SK-MEL-5 (cell line): ENCODE results near the gene HYAL3. TPM values are rescaled to one million over a fixed set of nuclear protein-coding genes. Genes with fewer than 3 reads are reported as not detected.
A peak's percentile ranks its signal among the peaks of the same experiment; 100 is the strongest.

Experiments
- DNase-seq: peaks from one replicate; pipeline ENCODE4 v3.0.0-alpha.2; 2016; ENCODE audit warnings: low read depth, low spot score
- in situ Hi-C: cut with HindIII; loops from 2 replicates; pipeline ENCODE4 v1.10.0; 2016; ENCODE audit warnings: low sequenced_read_pairs, high pct_unique_total_duplicates, low pct_unique_long_range_greater_than_20kb
- total RNA-seq: library from RNA; depleted of rRNA; stranded (reverse); fragments of >200 nt; shearing (Covaris generic); gene quantifications from 2 replicates; pipeline ENCODE4 v1.2.3, GENCODE V29; 2014

Gene HYAL3
- total RNA-seq, 1 experiment from 2014 or later: 4.1 TPM

DNA sequence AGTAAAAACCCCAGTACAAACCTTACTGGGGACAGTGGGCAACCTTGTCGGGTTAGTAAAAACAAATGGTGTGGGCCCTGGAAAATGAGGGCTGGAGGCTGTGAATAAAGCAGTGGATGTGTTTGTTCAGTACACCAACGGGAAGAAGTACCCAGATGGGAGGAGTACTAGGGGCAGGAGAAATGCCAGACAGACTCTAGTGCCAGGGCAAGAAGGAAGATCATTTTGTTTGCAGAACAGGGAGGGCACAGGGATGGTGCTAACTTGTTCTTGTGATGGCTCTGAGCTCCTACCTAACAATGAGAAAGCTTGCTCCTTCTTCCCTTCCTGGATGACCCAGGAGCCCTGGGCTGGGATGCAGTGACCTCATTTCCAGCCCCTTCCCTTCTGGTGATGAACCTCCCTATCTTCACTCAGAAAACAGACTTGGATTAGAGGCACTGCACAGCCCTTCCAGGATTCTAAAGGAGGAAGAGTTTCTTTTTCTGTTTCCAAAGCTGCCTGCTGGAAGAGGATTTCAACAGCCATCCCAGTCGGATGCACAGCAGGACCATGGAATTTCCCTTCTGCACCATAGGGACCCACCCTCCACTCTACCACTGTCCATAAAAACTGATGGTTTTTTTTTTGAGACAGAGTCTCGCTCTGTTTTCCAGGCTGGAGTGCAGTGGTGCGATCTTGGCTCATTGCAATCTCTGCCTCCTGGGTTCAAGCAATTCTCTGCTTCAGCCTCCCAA is 35.3 kb upstream of the HYAL3 start:
- DNase-seq: no peak
- in situ Hi-C loops: no loop called here

DNA sequence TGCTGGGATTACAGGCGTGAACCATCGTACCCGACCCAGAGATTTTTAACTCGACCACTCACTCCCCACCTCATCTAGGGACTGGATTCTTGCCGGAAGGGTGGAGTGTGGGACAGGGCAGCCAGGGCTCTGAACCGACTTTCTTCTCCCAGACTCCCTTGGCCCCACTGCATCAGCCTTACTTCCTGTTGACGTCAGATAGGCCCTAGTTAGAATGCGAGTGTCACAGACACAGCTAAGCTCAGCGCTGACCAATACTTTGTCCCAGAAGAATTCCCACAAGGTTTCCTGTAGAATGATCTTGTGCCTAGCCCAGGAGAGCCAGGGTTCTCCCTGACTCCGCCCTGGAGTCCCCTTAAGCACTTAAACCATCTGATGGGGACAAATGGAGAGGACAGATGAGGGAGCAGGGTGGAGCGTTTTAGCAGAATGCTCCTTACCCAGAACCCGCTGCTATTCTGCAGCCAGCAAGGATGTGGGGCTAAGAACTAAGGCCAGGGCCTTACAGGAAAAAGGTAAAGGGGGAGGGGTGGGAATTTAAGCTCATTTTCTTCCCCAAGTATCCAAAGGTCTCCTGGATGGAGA is 34.6 kb upstream of the HYAL3 start:
- DNase-seq: peak; percentile 58
- in situ Hi-C loops: no loop called here

DNA sequence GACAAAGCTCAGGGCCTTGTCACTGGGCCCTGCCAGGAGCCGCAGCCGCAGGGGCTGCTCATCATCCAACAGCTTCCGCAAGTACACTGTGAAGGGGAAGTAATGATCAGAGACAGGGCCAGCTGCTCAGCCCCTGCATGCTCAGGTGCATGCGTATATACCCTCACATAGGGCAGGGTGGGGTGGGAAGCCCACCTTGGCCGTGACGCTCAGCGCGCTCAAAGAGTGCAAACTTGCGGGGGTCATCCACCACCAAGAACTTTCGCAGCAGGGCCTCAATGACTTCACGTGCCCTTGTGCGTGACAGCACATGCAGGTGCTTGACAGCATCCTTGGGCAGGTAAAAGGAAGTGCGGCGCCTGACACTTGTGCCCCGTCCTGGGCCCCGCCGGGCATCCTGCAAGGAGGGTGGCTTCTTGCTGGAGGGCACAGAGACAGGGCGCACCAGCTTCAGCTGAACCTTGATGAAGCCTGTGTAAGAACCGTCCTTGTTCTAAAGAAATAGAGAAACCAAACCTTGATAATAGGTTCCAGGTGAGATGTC is 32.2 kb upstream of the HYAL3 start:
- in situ Hi-C loops: no loop called here
- DNase-seq: no peak

DNA sequence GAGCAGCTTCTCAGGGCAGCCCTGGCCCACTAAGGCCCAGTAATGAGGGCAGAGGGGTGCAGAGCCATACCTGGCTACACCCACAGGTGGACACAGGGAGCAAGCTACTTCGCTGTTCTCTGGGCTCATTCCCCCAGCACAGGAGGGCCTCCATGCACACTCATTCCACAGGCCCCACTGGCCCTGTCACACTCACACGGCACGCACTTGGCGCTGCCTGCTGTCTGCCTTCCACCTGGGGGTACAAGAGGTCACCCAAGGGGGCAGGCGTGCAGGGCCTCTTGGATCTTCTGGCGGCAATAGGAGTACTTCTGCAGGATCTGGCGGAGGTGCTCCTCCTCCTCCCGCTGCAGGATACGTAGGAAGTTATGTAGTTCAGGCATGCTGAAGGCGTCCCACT is 31.1 kb upstream of the HYAL3 start:
- in situ Hi-C loops: no loop called here
- no peak for DNase-seq

DNA sequence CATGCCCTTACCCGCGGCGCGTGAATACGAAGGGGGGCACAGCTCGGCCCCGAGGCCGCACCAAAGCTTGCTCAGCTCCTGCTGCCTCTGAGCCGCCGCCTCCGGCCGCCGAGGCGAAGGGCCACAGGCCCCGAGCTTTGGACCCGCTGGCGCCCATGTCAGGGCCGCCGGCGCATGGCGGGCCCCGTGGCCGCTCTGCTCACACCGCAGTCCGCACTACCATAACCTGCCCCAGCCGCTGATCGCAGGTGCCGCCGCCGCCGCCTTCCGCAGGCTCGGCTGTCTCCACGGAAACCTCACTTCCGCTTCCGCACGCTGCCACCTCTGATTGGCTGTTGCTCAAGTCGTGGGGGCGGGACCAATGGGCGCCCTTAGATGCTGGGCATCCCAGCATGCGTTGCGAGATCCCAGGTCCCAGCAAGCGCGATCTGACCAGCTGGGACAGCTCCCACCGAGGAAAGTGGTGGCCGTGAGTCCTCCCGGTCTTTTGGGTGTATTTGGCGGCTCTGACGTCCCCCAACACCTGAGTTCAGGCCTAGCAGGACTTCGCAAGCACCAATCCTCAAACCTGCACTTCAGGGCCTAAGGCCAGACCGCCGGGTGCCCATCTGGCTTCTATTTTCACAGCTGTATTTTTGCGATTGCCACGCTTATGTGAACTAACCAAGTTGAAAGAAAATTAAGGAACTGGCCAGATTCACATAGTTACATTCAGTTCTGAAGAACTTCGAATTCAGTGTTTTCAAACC is 28.9 kb upstream of the HYAL3 start, which contains the start of gene TUSC2:
Gene TUSC2, minus strand, starts transcription at position 281 of the 749 bp plus-strand sequence. Its CDS starts 124 bp downstream, at position 157.
- in situ Hi-C loops: no loop called here

DNA sequence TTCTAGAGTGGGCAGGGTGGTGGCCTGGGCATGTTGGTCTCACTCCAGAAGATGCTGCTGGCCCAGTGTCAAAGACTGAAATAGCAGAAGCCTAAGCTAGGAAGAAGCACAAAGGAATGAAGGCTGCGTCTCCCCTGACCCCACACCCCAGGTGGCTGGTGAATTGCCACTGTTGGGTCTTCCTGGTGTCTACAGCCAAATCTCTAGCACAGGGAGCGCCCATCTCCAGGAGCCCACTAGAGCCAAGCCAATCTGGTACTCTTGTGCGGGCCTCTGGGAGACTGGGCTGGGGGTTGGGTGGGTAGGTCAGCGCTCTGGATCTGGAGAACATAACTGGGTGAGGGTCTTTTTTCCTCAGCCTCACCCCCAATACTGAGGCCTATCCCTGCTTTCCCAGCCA is 27.9 kb upstream of the HYAL3 start:
- in situ Hi-C loops: no loop called here
- DNase-seq: no peak

More for the DNA sequence above, 28.9 kb upstream of the HYAL3 start, which contains the start of gene TUSC2:
- peak; percentile 97 for DNase-seq

DNA sequence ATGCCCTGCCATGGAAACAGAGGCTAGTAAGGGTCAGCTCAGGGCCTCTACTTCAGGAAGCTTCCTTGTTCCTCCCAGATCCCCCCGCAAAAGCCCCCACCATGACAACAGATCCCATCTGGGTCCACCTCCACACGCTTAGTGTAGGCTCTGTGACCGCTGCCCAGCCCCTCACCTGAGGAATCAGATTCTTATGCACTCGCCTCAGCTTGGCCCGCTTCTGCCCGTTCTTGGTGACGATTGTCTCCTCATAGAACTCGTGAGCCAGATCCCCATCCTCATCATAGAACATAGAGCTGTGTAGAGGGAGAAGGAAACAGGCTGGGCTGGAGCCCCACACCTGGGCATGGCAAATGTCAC is 27.0 kb upstream of the HYAL3 start:
- in situ Hi-C loops: no loop called here
- DNase-seq: no peak

DNA sequence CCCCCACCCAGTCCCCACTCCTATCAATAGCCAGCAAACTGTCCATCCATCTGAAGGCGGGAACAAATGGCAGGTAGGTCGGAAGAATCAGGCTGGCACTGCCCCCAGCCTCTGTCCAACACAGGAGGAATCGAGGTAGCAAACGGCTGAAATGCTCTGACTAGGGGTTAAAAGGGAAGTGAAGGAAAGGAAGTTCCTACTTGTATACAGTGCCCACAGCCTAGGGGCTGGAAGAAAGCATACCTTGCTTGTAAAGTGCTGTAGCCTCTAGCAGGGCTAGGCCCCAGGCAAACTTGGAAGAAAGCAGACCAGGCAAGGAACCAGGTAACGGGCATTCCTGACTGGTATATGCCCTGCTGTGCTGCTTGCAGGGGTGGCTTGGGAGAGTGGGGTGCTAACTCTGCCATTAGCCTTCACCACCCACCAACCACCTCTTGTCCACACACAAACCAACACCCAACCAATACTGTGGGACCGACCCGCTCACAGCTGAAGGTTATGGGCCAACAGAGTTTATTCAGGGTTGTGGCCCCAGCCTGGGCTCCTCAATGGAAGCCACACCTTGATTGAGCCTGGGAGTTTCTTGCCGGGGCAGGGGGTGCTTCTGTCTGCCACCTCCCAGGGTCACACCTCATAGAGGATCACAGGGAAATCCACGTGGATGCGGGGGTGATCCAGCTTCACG is 26.4 kb upstream of the HYAL3 start:
- in situ Hi-C loops: no loop called here
- no peak for DNase-seq

DNA sequence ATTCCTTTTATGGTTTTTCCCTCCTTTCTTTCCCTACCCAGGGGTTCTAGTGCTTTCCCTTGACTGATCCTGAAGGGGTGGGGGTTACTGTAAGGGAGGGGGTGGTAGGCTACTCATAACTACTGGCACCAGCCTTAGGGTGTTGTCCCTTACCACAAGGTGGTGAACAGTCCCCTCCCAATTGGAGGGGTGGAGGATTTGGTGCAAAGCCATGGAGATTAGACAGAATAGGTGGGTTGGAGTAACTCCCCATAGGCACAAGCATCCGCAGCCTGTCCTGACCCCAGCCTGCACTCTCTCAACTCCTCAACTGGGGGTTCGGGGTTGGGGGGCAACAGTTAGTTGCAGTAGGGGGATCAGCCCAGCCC is 25.9 kb upstream of the HYAL3 start:
- in situ Hi-C loops: no loop called here
- DNase-seq: no peak

DNA sequence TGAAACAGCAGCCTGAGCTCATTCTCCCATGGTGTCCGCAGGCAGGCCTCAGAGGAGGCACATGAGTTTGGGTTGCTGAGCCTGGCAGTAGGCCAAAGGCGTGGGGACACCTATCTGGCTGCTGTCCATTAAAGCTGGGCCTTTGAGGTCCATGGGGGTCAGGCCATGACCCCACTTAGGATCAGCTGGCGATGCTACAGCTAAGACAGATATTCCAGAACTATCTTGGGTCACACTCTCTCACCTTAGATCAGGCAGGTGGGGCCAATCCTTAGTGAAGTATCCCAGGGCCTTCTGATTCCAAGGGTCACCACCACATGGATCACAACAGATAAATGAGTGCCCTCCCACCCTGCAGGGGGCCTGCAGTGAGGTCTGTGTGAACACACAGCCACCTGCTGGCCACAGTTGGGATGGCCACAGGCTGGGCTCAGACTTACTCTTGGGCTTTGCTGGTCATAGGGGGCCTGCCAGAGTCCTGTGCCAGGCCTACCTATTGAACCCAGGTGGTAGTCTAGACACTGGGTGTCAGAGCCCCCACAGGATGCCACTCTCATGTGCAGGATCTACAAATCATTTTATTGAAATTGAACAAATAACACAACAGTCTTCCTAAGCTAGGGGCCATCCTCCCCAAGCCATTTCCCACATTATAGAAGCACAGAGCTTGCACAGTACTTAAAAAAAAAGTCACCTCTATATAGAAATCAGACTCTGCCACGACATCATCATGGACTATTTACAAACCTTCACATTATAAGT is 25.3 kb upstream of the HYAL3 start:
- DNase-seq: peak; percentile 82

DNA sequence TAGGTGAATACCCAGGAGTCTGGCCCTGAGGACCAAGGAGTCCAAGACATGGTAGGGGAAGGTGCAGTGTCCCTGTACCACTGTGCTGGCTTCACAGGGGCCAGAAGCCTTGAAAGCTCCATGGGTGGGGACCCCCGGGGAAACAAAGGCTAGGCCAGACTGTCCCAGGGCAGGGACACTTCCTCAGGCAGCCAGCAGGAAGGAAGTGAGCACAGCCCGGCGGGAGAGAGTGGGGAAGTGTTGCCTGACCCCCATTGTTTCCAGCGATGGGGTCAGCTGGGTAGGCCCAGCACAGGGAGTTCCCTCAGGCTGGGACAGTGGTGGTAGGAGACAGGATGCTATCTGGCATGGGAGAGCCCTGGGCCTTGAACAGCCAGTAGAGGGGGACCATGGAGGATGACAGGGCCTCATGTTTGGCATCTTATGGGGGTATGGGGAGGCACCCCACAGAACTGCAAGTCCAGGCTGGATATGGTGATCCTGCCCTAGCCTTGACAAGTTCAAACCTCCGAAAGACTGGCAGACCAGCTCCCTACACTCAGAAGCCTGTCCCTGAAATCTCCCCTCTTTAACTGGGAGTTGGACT is 24.5 kb upstream of the HYAL3 start:
- no peak for DNase-seq
- in situ Hi-C loops: no loop called here

More for the DNA sequence above, 25.3 kb upstream of the HYAL3 start:
- in situ Hi-C loops: no loop called here

DNA sequence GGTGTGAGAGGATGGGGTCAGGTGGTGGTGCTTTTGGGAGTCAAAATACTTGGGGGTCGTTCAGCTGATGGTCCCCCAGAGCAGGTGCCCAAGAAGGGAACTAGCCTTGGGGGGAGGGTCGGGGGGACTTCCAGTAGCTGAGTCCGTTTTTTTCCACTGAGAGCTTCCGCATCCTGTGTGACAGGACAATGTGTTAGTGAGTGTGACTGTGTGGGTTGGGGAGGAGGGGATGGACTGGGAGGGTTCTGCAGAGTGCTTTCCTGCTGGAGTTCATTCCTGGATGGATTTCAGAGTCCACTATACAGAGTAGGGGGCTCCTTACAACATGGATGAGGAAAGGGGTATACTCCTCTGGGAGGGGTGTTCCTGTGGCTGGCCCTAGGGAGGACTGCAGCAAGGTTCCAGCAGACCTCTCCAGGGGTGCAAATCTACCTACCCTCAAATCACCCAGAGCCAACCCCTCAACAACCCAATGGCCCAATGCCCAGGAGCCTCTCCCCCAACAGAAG is 23.9 kb upstream of the HYAL3 start:
- in situ Hi-C loops: no loop called here

DNA sequence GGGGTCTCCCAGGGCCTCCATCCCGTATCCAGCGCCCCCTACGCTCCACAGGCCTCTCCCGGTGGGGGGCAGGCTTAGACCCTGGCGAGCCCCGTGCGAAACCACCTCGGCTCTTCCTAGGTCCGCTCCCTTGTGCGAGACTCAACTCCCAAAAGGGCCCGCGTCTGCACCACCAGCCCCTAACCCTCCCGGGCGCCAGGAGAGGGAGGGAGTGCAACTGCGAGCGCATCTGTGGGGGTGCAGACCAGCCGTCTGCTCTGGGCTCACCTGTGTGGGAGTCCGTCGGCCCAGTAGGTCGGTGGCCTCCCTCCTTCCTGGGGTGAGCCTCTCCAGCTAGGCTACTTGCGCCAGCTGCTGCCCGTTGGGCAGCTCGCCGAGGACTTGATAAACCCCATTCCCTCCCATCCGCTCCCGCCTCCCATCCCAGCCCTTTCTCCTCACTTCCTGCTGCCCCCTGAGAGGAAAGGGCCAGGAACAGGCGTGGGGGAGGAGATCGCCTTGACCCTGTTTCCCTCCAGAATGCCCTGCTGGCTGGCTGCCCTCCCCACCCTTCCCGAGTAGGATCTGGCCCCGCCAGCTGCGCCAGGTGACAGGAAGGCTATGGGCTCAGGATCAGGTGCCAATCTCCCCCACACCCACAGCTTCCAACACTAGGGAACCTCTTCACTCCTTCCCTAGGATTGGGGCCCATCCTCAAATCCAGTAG is 23.3 kb upstream of the HYAL3 start, which contains the start of gene HYAL2:
Gene HYAL2, minus strand, starts transcription at position 360 of the 706 bp plus-strand sequence. CDS start 2,256 bp downstream, outside the sequence.
- in situ Hi-C loops: no loop called here
- DNase-seq: no peak

More for the DNA sequence above, 23.9 kb upstream of the HYAL3 start:
- DNase-seq: no peak

DNA sequence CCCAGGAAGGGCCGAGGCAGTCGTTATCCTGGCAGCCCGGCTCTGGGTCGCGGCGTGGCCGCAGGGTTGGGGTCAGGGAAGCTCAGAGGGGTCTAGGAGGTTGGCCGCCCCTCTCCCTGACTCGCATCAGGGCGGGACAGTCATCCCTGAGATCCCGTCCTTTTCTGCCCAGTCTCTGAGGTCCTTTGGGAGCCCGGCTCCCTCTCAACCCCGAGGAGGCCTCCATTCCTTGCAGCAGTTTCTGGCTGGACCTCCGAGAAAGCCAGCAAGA is 22.8 kb upstream of the HYAL3 start:
- in situ Hi-C loops: no loop called here
- DNase-seq: no peak

DNA sequence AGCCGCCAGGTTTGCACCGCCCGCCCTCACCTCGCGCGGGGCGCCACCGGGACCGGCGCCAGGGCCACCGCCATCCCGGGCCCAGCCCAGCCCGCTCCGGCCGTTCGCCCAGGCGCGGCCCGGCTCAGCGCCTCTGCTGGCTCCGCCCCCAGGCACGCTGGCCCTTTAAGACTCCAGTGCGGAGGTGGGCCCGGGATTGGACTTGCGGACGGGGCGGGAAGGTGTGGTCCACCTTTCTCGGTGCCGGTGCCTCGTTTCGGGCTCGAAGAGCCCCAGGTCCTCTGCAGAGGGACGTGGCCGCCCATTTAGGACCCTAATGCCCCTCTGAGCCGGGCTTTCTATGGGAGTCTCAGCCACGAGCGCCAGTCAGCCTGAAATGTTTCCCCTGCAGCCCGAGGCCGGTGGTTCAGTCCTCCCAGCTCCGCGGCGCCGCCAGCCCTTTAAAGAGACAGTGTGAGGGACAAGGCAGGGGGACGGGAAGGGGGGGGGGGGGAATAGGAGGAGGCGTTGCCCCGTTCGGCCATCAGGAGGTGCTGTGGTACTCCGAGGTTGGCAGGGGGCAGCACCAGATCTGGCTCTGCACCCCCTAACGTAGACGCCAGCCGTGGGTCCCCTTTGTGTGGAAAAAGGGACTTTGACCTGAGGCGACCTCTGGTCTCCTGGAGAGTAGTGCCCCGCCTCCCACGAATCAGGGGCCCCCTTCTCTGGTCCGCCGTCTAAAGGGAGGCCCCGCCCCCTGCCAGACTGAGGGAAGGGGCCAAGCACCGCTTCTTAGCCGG is 22.3 kb upstream of the HYAL3 start:
- in situ Hi-C loops: no loop called here
- peak; percentile 89 for DNase-seq
